Measurements from ENCODE around the gene SLC25A10.

The SLC25A10 gene

DNA sequence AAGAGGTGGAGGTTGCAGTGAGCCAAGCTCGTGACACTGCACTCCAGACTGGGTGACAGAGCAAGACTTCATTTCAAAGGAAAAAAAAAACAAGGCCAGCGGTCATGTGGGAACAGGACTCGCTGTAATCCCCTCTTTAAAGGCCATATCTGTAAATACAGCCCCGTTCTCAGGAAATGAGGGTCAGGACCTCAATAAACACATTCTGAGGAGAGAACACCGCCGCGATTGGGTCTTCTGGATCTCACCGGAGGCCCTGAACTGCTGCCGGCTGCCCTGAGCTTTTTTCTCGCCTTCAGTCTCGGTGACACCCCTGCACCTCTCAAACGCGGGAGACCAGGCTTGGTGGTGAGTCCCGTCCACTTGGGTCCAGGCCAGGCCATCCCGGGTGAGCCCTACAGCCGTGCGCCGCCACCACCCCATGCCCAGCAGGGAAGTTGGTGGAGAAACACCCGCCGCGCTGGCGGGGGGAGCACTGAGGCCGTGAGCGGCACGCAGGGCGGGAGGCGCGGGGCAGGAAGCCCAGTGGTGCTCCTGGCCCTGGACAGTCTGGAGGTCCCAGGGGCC is 28.4 kb downstream of the SLC25A10 start:
- TF ChIP-seq, protein P1, sequence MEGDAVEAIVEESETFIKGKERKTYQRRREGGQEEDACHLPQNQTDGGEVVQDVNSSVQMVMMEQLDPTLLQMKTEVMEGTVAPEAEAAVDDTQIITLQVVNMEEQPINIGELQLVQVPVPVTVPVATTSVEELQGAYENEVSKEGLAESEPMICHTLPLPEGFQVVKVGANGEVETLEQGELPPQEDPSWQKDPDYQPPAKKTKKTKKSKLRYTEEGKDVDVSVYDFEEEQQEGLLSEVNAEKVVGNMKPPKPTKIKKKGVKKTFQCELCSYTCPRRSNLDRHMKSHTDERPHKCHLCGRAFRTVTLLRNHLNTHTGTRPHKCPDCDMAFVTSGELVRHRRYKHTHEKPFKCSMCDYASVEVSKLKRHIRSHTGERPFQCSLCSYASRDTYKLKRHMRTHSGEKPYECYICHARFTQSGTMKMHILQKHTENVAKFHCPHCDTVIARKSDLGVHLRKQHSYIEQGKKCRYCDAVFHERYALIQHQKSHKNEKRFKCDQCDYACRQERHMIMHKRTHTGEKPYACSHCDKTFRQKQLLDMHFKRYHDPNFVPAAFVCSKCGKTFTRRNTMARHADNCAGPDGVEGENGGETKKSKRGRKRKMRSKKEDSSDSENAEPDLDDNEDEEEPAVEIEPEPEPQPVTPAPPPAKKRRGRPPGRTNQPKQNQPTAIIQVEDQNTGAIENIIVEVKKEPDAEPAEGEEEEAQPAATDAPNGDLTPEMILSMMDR (conservative IDR thresholded peaks at IDR 0.05), result no peak
- no peak overlapping the region for H3K27ac ChIP-seq

DNA sequence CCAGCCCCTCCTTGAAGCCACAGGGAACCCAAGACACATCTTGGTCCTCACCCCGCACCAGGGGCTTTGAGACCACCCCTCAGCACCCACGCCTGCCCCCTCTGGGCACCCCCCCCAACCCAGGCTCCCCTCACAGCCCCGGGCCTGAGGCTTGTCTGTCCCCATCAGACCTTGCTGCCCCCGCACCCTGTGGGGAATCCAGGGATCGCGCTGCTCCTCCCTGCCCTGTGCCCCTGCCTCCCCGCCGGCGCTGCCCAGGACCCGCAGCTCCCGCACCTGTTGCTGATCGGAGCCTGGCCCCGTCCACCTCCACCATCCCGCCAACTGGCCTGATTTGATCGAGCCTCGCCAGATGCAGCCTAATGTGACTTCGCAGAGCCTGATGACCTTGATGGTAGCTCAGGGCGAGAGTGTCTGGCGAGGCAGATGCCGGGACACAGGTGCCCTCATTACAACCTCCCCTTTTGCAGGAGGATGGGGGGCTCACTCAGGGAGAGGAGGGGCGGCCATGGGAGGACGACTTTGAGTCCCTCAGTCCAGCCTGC is 29.0 kb downstream of the SLC25A10 start:
- TF ChIP-seq, protein P1 (conservative IDR thresholded peaks at IDR 0.05), result no peak
- H3K27ac ChIP-seq, result no peak overlapping the region

DNA sequence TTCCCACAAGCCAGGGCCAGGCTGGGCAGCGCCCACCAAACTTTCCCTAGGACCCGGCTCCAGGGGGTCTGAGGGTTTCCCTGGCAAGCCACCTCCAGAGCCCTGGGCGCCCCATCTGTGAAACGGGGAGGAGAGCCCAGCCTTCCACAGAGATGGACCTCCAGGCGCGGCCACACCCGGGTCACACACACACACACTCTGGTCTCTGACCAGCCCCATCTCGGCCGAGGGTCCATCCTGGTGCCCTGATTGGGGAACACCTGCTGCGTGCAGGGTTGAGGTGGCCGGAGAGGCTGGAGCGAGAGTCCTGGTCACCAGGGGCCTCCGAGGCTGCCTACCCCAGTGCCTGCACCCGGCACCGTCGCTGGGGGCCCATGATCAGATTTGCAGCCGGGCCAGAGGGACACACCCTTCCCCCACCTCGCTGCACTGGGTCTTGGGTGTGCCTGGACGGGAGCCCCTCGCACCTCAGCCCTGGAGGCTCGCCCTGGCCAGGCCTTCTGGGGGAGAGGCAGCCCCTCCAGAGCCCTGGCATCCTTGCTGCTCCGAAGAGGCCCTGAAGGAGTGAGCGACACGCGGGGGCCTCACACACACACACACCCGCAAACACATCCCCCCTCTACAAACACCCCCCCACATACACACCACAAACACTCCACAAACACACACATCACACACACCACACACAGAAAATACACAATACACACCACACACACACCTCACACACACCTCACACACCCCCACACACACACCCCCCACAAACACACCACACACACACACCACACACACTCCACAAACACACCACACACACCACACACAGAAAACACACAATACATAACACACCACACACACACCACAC is 29.7 kb downstream of the SLC25A10 start:
- no peak overlapping the region for H3K27ac ChIP-seq
- TF ChIP-seq, protein P1 (conservative IDR thresholded peaks at IDR 0.05), result no peak

Measured in VCaP (cell line).